HuH-7.5 (cell line): ENCODE data around the gene PHAX.
"Not testable (repeated sequence)": the region's sequence is repeated elsewhere in the genome, so short reads cannot be mapped to it uniquely, and the experiment has no call there.

Experiments
- DNase-seq: peaks from one replicate; pipeline ENCODE4 v3.0.0; 2011; ENCODE audit warnings: low spot score

PHAX gene

DNA sequence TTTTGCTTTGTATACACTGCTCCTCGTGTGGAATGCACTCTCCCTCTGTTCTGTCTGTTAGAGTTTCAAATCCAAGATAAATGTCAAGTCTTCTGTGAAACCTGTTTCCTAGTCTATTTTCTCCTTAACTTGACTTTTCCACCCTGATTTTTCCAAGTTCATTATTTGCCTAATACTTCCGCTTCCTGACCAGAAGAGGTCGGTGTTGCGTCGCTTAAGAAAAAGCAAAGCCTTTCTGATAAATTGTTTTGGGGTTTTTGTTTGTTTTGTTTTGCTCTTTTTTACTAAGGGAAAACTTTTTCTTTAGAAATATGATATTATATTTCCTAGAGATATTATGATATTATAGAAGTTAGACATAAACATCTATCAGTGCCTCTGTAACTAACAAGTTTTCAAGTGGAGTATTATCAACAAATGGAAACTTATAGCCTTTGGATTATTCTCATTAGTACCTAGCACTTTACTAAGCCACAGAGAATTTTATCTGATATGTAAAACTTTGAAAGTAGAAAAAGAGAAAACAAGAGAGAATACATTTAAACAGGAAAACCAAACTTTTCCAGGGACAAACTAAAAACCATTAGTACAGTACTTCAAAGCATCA is 55.8 kb downstream of the PHAX start:
- no peak for DNase-seq

DNA sequence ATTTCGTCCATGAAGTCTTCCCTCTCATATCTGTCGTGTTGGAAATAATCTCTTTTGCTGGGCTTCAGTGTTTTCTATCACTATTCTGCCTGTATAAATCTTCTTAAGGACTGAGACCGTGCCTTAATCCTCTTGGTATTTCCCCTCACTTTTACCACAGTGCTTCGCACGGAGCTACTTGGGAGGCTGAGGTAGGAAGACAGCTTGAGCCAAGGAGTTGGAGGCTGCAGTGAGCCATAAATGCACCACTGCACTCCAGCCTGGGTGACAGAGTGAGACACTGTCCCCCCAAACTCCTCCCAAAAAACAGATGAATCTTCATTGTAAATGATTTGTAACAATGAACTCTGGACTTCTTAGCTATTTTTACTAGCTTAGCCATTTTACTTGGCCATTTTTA is 57.8 kb downstream of the PHAX start:
- no peak for DNase-seq

DNA sequence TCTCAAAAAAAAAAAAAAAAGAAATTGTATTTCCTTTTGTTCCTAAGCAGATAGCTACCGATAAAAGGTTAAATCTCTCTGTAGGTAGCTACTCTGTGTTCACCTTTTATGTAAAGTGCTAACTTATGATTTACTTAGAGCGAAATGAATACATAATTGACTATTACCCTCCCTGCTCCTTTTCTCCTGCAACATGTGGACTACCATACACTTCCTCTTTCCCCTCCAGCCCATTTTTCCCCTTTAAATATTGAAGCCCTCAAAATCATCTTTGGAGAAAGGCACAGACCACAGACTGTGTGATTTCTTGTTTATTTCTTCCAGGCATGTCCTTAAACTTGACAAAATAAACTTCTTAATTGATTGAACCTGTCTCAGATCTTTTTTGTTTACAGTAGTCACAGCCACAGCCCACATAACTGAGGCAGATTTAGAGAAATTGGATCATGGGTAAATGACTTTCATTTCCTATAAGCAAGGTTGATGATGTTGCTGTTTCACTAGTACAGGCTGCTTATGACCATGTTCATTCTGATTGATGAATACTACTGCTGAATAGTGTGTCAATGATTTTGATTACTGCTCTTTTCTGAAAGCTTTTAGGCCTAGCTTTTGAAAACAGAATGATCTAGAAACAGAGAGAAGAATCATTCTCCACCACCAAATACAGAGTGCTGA is 59.2 kb downstream of the PHAX start:
- DNase-seq: no peak

- no peak for DNase-seq
Observed at GRCh38 chr5:126664586-126664985, 63.8 kb downstream of the PHAX start.

DNA sequence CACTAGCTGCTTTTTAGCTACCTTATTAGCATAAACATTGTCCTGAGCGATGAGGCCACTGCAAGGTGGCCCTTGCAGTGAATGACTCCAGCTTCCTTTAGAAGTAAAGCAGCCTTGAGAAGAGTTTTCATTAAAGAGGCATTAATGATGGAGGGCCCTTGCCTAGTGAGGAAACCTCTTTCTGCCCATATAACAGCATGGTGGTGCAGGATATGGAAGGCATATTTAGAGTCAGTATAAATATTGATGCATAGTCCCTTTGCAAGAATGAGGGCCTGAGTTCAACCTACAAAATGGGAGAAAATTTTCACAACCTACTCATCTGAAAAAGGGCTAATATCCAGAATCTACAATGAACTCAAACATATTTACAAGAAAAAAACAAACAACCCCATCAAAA is 69.4 kb downstream of the PHAX start:
- not testable (repeated sequence) for DNase-seq

- not testable (repeated sequence) for DNase-seq
Observed at GRCh38 chr5:126671681-126672080, 70.9 kb downstream of the PHAX start.

DNA sequence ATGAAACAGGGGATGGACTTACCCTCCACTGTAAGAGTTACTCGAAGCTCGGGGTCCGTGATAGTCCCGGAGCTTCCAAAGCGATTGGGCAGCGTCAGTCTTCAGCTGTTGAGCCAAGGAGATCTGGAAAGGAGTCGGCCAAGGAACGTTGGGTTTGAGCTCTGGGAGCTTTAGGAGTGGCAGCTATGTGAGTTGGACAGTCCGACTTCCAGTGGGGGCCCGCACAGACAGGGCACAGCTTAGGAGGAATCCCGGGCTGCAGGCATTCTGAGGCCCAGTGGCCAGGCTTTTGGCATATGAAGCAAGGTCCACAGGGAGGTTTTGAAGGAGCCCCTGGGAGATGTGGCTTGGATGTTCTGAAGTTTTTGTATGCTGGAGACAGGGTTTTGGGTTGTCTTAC is 72.7 kb downstream of the PHAX start:
- no peak for DNase-seq

DNA sequence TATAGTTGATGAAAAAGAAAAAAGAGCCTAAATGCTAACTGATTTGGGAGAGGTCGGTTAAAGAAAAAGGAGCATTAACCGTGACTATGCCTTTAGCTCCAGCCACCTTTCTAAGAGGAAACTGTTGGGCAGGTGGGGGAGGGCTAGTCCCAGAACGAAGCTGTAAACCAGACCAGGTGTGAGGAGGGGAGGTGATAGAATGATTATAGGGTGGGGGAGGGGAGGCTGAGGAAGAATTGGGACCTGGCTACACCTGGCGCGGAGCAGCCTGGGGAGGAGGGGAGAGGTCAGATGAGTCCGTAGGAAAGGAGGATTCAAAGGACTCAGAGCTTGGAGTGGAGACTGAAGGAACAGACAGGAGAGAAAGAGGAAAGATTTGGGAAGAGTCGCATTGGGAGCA is 73.4 kb downstream of the PHAX start:
- DNase-seq: no peak

GRCh38 chr5:126675338-126675737 is 74.6 kb downstream of the PHAX start:
- DNase-seq: no peak

GRCh38 chr5:126676195-126676624 is 75.5 kb downstream of the PHAX start:
- DNase-seq: peak; percentile 72
